ENCODE data around the gene HOXB7.

HOXB7 gene

DNA sequence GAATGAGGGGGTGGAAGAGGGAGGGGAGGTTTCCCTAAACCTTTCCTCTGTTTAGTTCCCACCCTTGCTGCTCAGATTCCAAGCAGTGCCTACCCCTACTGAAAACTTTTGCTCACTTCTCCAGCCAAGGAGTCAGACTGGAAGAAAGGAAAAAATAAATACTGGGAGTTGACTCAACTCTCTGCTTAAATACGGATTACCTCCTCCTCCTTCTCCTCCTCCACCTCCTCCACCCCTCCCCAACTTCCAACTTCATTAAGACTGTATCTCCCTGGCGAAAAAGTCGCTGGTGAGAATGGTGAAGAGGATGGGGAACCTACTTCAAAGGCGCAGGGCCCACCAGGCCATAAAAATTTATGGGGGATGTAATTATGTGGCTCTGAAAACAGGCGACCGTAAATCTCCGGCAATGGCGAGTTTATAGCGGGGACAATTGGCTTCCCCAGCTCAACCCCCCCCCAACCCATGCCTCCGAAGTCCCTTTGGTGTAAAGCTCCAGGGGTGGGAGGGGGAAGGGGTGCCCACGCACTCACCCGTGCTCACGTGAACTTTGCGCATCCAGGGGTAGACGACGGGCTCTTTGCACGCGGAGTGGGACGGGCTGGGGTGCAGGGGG, 33.4 kb downstream of the HOXB7 start:
- peak overlapping the region; percentile 26; the same call in 1 of the 2 replicates for H2AFZ ChIP-seq (ENCODE audit: low read depth)
- H3K36me3 ChIP-seq (ENCODE audit: insufficient read depth), result no peaks in the 10 kb centered on the region
- no peak overlapping the region for H3K4me3 ChIP-seq (IDR thresholded peaks at IDR 0.05; ENCODE audit: insufficient read depth, low read depth, low read length)
- H3K9ac ChIP-seq, result peak overlapping the region; percentile 42; the same call in 1 of the 2 replicates
- H3K79me2 ChIP-seq (ENCODE audit: insufficient read depth, low read depth), result no peaks in the 10 kb centered on the region
- no peak overlapping the region for H3K27ac ChIP-seq
- H3K4me2 ChIP-seq, result peak overlapping the region; percentile 51
- H3K4me1 ChIP-seq (ENCODE audit: low read depth, poor library complexity, severe bottlenecking), result peaks cover 6% of the 10 kb centered on the region
- H4K20me1 ChIP-seq (ENCODE audit: insufficient read depth), result no peaks in the 10 kb centered on the region
- no peaks in the 10 kb centered on the region; the same call in 1 of the 2 replicates for H3K27me3 ChIP-seq (ENCODE audit: insufficient read depth, low read depth)
- TF ChIP-seq, protein P1, sequence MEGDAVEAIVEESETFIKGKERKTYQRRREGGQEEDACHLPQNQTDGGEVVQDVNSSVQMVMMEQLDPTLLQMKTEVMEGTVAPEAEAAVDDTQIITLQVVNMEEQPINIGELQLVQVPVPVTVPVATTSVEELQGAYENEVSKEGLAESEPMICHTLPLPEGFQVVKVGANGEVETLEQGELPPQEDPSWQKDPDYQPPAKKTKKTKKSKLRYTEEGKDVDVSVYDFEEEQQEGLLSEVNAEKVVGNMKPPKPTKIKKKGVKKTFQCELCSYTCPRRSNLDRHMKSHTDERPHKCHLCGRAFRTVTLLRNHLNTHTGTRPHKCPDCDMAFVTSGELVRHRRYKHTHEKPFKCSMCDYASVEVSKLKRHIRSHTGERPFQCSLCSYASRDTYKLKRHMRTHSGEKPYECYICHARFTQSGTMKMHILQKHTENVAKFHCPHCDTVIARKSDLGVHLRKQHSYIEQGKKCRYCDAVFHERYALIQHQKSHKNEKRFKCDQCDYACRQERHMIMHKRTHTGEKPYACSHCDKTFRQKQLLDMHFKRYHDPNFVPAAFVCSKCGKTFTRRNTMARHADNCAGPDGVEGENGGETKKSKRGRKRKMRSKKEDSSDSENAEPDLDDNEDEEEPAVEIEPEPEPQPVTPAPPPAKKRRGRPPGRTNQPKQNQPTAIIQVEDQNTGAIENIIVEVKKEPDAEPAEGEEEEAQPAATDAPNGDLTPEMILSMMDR (conservative IDR thresholded peaks at IDR 0.05; ENCODE audit: low read depth, low read length), result no peak

DNA sequence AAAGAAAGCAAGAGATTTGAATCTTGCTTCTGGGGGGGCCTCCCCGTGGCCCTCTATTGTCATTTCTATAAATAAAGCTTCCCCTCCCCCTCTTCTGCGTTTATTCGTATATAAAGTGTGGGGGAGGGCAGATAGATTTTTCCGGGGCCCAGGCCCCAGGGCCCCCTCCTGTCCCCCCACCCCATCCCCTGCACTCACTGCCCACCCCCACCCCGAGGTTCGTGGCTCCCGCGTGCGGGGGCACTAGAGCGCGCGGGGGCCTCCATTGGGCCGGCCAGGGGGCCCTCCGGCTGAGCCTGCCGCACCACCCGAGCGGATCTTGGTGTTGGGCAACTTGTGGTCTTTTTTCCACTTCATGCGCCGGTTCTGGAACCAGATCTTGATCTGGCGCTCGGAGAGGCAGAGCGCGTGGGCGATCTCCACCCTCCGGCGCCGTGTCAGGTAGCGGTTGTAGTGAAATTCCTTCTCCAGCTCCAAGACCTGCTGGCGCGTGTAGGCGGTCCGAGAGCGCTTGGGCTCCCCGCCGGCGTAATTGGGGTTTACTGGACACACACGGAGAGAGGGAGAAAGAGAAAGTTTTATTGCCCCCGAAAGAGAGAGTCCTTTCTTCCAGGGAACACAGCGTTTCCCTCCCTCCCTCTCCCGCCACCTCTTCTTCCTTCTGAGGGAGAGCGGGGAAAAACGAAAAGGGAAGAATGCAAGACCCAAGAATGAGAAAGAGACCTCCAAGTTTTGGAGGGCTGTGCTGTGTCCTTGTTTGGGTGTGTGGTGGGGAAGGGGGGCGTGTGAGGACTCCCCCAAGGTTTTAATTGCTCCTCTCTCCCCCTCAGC, 34.1 kb downstream of the HOXB7 start:
- no peak overlapping the region for H3K9ac ChIP-seq
- no peaks in the 10 kb centered on the region for H3K79me2 ChIP-seq (ENCODE audit: insufficient read depth, low read depth)
- H3K36me3 ChIP-seq (ENCODE audit: insufficient read depth), result no peaks in the 10 kb centered on the region
- H2AFZ ChIP-seq (ENCODE audit: low read depth), result no peak overlapping the region
- no peaks in the 10 kb centered on the region; the same call in 1 of the 2 replicates for H3K27me3 ChIP-seq (ENCODE audit: insufficient read depth, low read depth)
- peak overlapping the region; percentile 51 for H3K4me2 ChIP-seq
- no peak overlapping the region for H3K4me3 ChIP-seq (IDR thresholded peaks at IDR 0.05; ENCODE audit: insufficient read depth, low read depth, low read length)
- TF ChIP-seq, protein P1 (conservative IDR thresholded peaks at IDR 0.05; ENCODE audit: low read depth, low read length), result no peak
- no peaks in the 10 kb centered on the region for H4K20me1 ChIP-seq (ENCODE audit: insufficient read depth)
- H3K4me1 ChIP-seq (ENCODE audit: low read depth, poor library complexity, severe bottlenecking), result peaks cover 6% of the 10 kb centered on the region
- no peak overlapping the region for H3K27ac ChIP-seq

DNA sequence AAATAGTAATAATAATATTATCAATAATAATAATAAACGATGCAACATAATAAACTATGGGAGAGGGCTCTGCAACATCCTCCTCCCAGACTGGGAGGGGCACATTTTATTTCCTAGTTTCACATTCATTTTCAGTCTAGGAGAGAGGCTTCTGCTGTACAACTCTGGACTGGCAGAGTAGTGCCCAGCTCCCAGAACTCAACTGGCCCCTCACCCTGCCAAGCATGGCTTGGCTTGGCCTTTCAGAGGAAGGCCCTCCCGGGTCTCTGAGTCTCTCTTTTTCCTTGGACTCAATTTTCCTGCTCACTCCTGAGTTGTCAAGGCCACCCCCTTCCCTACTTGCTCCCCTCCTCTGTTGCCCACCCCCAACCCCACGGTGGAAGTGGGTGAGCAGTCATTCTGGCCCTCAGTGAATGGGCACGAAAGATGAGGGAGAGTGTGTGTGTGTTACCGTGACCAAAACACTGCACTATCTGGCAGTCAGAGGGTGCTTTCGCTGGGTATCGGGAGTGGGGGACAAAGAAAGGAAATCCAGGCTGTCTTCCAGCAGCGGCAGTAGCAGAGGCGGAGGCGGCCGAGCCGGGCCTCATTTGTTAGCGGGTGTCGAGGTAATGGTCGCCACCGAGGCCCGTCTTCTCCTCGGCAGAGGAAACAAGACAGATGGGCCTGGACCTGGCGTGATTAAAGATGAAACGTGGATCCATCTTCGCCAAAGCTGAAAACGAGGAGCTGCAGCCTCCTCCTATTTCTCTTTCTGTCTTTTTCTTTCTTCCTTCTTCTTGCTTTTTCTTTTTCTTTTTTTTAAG, 34.9 kb downstream of the HOXB7 start:
- H2AFZ ChIP-seq (ENCODE audit: low read depth), result no peak overlapping the region
- no peaks in the 10 kb centered on the region for H4K20me1 ChIP-seq (ENCODE audit: insufficient read depth)
- no peak overlapping the region for H3K4me3 ChIP-seq (IDR thresholded peaks at IDR 0.05; ENCODE audit: insufficient read depth, low read depth, low read length)
- TF ChIP-seq, protein P1 (conservative IDR thresholded peaks at IDR 0.05; ENCODE audit: low read depth, low read length), result no peak
- H3K79me2 ChIP-seq (ENCODE audit: insufficient read depth, low read depth), result no peaks in the 10 kb centered on the region
- H3K36me3 ChIP-seq (ENCODE audit: insufficient read depth), result no peaks in the 10 kb centered on the region
- H3K4me1 ChIP-seq (ENCODE audit: low read depth, poor library complexity, severe bottlenecking), result peaks cover 6% of the 10 kb centered on the region
- no peak overlapping the region for H3K27ac ChIP-seq
- no peak overlapping the region for H3K4me2 ChIP-seq
- no peak overlapping the region for H3K9ac ChIP-seq
- H3K27me3 ChIP-seq (ENCODE audit: insufficient read depth, low read depth), result no peaks in the 10 kb centered on the region; the same call in 1 of the 2 replicates

- Histone ChIP-seq H3K27ac (no peak overlapping the region), H3K9ac (no peak overlapping the region), H2AFZ (ENCODE audit: low read depth) (no peak overlapping the region), H3K36me3 (ENCODE audit: insufficient read depth) (no peaks in the 10 kb centered on the region), H3K4me3 (IDR thresholded peaks at IDR 0.05; ENCODE audit: insufficient read depth, low read depth, low read length) (no peak overlapping the region), H3K4me1 (ENCODE audit: low read depth, poor library complexity, severe bottlenecking) (peaks cover 6% of the 10 kb centered on the region), H3K4me2 (no peak overlapping the region), H3K79me2 (ENCODE audit: insufficient read depth, low read depth) (no peaks in the 10 kb centered on the region), H3K27me3 (ENCODE audit: insufficient read depth, low read depth) (no peaks in the 10 kb centered on the region; the same call in 1 of the 2 replicates), H4K20me1 (ENCODE audit: insufficient read depth) (no peaks in the 10 kb centered on the region)
- TF ChIP-seq, protein P1 (conservative IDR thresholded peaks at IDR 0.05; ENCODE audit: low read depth, low read length), result no peak
Observed at GRCh38 chr17:48575066-48575582, 35.7 kb downstream of the HOXB7 start.
